Right kidney (tissue), 1 donor: ENCODE measurements around the gene ADCK2.
"Not testable (repeated sequence)": the region's sequence is repeated elsewhere in the genome, so short reads cannot be mapped to it uniquely, and the experiment has no call there.

Source experiments
- DNase-seq: peaks from one replicate; pipeline ENCODE4 v3.0.0-alpha.2; 2016

ADCK2 gene

DNA sequence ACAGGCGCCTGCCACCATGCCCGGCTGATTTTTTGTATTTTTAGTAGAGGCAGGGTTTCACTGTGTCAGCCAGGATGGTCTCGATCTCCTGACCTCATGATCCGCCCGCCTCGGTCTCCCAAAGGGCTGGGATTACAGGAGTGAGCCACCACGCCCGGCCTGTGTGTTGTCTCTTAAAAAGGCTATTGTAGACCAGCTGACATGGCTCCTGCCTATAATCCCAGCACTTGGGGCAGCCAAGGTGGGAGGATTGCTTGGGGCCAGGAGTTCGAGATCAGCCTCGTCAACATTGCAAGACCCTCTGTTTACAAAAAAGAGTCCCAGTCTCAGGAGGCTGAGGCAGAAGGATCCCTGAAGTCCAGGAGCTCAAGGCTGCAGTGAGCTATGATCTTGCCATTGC, 21.1 kb downstream of the ADCK2 start:
- DNase-seq = not testable (repeated sequence)

DNA sequence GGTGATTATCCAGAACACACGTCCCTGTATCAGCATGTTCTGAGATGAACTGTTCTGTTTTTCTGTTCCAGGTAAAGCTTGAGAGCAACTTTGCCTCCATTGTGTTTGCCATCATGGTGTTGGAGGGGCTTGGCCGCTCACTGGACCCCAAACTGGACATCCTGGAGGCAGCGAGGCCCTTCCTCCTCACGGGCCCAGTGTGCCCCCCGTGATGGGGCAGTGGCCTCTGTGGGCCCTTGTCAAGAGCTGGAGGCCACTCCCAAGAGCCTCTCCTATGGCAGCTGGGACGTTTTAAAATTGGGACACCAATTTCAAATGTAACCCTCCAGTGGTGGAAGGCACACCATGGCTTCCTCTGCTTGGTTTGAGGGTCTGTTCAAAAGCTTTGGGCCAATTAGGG, 21.8 kb downstream of the ADCK2 start:
- DNase-seq = no peak

DNA sequence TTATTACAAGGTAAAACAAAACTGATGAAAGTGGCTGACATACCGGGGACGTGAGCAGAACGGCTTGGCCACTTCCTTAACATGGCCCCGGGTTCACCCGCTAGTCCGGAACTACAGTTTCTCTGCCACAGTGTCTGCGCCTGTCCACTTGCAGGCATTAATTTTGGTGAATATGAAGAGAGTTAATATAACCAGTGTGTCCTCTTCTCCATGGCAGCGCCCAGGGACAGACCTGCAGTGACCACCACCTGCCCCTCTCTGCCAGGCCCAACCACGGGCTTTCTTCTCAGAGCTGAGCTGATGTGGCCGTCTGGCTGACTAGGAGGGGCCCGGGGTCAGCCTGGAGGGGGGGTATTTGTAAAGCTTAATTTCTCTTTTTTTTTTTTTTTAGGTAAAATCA, 22.6 kb downstream of the ADCK2 start:
- no peak for DNase-seq

DNA sequence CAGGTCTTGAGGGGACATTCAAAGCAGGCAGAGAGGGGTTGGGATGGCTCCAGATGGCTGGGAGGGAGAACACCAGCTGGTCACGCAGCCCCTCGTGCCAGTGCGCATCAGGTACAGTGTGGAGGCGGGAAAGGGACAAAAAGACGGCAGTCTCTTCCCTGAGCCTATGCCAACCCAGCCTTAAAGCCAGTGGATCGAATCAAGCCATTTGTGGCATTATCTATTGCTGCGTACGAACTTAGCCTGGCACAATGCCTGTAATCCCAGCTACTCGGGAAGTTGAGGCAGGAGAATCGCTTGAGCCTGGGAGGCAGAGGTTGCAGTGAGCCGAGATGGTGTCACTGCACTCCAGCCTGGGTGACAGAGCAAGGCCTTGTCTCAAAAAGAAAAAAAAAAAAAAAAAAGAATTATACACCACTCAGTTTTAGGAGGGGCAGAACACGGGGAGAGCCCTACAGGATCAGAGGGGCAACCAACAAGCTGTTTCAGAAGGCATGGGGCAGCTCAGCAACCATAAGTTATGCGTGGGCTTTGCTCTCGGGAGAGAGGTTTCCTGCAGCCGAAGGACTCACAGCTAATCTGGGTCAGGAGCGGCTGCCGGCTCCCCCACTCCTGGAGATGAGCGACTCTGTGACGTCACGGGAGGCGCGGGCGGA, 23.4 kb downstream of the ADCK2 start:
- peak; percentile 37 for DNase-seq

DNA sequence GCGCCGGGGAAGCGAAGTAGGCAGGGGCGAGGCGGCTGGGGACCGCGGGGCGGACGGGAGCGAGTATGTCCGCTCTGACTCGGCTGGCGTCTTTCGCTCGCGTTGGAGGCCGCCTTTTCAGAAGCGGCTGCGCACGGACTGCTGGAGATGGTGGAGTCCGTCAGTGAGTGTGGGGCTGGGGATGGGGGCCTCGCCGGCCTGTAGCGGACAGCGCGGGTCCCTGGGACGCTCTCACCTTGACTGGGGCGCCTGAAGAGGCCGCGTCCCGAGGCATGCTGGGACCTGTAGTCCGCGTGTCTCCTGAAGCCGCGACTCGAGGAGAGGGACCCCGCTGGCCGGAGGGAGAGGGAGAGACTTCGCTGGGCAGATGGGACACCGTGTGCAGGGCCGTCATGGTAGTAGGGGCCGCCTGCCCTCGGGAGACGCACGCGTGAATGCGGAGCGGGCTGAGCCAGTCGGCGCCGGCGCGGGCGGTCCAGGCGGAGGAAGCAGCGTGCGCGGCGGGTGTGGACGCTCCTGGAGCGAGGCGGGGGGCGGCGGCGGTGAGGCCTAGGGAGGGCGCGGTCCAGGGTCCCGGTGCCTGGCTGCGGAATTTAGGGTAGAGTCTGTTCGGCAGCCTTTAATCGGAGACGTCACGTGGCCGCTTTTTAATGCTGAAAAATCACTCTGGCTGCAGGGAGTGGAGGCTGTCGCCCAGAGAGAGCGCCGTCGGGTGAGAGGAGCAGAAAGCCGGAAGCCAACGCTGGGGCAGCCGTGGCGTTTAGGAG, 24.1 kb downstream of the ADCK2 start, which contains the start of gene NDUFB2:
Gene NDUFB2 (plus strand): TSS at position 29 of the 767 bp plus-strand sequence. CDS start 37 bp downstream, at position 66.
- peak; percentile 100 for DNase-seq

DNA sequence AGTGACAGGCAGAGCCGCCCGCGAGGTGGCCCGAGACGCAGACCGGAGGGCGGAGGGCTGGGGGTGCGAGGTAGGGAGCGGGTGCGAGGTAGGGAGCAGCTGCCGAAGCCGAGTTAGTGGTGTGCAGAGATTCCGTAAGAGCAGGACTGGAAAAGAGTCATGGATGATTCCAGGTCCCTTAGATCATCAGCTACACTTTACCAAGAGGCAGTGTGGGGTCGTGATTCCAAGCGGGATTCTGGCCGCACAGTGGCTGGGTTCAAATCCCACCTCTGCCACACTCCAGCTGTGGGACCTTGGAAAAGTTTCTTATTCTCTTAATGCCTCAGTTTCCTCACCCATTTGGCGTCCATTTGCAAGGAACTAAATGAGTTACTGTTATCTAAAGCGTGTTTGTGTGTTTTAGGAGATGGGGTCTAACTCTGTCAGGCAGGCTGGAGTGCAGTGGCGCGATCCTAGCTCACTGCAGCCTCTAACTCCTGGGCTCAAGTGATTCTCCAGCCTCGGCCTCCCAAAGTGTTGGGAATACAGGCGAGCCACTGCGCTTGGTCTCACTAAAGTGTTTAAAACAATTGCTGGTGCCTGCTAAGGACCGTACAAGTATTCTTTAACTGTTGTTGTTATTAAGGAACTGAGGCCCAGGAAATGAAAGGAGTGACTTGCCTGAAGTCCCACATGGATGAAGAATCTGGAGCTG, 24.9 kb downstream of the ADCK2 start:
- DNase-seq = no peak

DNA sequence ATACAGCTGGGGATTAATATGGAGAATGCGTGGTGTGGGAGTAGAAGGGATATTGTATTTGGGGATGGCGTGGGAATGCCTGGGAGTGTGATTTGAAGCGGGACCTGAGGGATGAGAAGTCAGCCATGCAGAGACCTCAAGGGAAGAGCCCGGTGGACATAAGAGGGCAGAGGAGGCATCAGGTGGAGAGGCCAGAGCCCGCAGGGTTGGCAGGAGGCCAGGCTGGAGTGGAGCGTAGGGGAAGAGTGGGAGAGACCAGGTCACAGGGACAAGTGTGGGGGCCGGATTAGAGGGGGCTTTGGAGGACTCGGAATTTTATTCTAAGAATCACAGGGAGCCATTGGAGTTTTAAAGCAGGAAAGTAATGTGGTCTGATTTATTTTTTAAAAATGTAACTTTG, 25.7 kb downstream of the ADCK2 start:
- no peak for DNase-seq

DNA sequence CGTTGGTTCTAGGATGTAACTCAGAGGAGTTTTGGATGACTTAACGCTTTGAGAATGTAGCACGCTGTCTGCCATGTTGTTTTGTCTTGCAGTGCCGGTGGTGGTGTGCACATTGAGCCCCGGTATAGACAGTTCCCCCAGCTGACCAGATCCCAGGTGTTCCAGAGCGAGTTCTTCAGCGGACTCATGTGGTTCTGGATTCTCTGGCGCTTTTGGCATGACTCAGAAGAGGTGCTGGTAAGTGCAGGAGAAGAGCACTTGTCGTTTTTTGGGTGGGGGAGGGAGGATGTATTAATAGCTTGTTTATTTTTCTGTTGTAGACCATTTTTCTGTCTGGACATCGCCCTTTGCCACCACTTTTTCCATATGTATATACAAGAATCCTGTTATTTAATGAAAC, 30.0 kb downstream of the ADCK2 start:
- DNase-seq = no peak

DNA sequence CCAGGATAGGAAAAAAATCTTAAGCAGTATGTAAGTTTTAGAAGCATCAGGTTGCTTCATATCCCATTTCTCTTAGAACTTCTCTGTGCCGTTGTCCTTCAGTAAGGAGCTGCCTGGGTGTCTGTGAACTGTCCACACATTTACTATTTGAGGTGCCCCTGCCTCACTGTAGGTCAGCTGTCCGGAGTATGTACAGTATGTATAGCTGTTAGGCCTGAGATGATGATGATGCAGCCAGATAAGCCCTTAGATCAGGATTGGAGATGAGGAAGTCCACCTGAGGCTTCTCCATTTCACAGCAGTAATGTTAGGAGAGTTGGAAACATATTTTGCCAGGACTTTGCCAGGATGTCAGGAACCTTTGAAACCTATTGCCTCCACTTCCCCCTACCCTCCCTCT, 31.5 kb downstream of the ADCK2 start:
- no peak for DNase-seq

DNA sequence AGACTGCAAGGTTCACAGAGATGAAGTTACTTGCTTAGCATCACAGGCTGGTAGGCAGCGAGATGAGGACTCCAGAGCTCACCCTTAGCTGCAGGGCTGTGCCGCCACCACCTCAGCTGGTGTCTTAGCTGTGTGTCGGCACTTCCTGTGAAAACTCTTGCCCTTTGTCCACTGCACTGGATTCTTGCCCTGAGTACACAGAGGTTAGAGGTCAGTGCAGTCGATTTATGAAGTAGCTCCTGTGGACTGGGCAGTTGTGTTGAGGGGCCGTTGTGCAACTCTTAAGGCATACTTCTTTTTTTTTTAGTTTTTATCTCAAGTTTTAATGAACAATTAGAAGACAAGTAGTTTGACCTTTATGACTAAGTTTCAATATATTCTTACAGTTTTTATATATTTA, 34.4 kb downstream of the ADCK2 start:
- DNase-seq = no peak

DNA sequence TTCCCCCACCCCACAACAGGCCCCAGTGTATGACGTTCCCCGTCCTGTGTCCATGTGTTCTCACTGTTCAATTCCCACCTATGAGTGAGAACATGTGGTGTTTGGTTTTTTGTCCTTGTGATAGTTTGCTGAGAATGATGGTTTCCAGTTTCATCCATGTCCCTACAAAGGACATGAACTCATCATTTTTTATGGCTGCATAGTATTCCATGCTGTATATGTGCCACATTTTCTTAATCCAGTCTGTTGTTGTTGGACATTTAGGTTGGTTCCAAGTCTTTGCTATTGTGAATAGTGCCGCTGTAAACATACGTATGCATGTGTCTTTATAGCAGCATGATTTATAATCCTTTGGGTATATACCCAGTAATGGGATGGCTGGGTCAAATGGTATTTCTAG, 36.0 kb downstream of the ADCK2 start:
- not testable (repeated sequence) for DNase-seq

DNA sequence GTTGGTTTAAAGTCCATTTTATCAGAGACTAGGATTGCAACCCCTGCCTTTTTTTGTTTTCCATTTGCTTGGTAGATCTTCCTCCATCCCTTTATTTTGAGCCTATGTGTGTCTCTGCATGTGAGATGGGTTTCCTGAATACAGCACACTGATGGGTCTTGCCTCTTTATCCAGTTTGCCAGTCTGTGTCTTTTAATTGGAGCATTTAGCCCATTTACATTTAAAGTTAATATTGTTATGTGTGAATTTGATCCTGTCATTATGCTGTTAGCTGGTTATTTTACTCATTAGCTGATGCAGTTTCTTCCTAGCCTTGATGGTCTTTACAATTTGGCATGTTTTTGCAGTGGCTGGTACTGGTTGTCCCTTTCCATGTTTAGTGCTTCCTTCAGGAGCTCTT, 39.6 kb downstream of the ADCK2 start:
- DNase-seq = not testable (repeated sequence)

DNA sequence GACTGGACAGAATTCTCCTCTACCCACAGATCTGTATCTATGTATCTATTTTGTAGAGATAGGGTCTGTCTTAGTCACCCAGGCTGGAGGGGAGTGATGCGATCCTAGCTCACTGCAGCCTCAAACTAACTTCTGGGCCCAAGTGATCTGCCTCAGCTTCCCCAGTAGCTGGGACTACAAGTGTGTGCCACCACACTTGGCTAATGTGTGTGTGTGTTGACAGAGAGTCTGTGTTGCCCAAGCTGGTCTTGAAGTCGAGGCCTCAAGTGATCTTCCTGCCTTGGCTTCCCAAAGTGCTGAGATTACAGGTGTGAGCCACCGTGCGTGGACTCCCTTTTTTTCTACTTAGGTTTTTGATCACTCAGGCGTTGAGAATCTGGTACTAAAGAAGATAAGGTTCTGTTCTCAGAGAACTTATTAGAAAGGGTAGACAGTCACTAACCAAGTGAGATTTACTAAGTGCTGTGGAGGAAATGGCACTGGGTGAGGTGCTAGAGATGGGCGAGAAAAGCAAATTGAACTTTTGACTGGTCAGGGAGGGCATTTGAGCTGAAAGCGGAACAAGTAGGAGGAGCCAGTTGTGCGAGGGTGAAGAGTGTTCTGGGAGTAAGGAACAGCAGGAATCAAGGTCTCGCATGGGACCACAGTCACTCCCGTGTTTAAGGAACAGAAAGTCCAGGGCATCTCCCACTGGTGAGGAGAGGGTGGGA, 41.7 kb downstream of the ADCK2 start:
- DNase-seq = no peak

DNA sequence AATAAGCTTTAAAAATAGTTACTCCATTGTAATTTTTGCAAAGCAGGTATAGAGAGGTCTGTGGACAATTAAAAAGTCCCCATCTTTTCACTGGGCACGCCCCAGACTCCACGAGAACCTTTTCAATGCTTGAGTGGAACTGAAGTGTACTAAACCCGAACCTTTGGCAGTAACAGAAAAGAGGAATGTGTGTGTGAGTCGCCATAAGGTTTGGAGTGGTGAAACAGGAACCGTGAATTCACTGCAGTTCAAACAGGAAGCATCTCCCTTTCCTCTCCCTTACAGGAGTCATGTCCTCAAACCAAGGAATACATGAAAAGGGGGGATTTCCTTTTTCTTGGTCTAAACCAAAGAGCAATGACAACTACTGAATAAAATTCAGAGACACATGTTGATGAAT, 47.0 kb downstream of the ADCK2 start:
- no peak for DNase-seq

DNA sequence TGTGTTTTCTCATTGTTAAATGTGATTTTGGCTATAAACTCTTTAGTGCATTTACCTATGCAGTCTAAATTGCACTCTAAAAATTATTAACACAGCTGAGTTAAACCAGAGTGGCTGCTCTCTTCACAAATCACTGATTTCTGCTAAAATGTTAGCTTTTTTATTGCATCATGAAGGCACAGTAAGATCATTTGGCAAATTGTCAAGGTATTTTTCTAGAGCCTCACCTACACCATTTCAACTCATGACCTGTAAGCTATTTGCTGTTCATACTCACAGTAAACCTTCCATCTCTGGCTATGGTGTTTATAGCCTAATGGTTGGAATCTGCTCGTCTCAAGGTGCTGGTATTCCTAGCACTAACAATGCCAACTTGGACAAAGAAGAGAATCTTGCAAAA, 49.5 kb downstream of the ADCK2 start:
- DNase-seq = no peak

DNA sequence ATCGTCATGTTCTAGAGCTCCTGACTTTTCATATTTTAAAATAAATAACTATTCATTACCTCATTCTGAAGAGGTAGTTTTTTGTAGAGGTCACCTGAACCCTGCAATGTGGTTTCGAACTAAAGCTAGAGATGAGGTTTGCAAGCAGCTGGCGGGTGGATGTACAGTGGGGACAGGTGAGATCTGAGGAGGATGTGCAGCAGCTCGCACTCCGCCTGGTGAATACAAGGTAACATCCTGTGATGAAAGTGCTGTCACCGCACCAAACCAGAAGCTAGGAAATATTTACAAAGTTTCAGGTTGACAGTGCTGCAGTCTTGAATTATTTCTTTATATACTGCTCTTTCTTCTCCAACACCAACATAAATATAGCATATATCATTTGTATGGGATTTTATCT, 50.3 kb downstream of the ADCK2 start:
- no peak for DNase-seq

DNA sequence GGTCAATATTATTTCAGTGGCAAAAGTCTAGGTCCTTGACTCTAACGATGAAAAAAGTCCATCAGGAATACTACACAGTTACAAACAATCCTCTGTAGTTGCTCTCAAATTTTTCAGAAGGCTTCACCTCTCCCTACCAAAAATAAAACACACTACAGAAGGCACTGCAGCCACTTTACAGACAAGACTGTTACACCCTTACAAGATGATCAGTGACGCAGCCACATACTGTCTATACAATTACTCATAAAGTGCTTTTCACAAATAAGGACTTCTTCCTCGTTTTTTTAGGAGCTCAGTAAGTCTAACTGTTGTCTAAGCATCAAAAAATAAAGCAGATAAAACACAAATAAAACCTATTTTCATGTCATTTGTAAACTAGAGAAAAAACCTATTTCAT, 50.8 kb downstream of the ADCK2 start:
- no peak for DNase-seq

DNA sequence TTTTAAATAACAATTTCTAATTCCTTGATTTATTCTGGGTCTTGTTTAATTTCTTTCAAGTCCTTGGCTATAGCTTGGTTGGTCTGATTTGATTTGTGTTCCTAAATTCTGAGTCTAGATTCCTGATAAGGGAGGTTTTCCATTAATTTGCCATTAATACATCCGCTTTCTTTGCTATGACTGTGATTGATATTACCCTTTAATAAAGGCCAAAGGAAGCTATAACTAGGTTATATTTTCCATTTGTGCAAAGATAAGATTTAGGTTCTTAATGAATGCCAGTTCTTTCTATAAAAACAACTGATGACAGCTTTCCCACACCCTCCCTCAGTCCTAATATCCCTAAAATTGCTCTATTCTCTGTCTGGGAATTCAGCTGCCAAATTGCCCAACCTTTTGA, 52.0 kb downstream of the ADCK2 start:
- DNase-seq = no peak

DNA sequence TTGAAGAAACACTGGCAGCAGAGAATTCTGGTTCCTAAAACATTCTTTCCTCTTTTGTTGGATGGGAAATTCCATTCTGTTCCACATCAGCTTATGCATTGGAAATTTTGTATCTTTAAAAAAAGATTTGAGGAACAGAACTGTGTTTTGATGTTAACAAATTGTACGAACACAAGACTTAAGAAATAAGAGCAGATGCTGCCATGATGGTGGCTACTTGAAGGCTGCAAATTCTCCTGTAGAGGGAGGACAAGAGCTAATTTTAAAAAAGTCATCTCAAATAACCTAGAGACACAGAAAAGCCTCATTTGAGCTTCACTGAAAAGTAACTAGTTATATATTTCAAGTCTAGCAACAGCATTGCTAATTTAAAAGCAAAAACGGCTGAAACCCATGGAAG, 53.5 kb downstream of the ADCK2 start:
- no peak for DNase-seq

DNA sequence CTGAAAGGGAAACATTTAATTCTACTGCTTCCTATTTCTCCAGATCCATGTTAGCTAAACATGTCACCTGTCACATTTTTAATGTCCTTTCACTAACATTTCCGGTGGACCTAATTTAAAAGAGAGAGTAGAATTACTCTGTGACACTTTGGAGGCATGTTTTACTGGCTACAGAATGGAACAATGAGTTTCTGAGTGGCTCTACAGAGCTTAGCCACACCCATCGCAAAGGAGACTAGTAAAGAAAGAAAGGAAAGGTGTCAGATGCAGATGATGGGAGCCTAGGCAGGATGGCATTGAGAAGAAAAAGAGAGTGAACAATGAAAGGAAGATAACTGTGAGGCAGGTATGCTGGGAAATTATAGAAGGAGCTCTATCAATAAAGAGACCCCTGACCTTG, 59.7 kb downstream of the ADCK2 start:
- DNase-seq = no peak

DNA sequence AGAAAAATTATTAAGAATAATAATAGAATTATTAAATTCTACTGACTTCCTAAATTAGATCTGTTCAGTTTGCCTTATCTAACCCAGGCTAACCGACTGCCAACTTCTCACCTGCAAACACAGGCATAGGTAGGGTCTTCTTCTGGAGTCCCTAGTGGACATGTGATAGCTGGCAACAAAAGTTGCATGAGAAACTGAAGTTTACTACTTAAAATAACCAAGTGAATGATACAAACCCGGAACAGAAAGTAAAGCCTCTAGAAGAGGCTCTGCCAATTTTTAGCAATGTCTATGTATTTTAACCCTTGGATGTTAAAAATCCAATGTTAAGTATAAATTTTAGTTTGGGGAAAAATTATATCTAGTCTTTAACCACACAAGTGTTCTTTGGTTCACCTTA, 61.4 kb downstream of the ADCK2 start:
- no peak for DNase-seq

DNA sequence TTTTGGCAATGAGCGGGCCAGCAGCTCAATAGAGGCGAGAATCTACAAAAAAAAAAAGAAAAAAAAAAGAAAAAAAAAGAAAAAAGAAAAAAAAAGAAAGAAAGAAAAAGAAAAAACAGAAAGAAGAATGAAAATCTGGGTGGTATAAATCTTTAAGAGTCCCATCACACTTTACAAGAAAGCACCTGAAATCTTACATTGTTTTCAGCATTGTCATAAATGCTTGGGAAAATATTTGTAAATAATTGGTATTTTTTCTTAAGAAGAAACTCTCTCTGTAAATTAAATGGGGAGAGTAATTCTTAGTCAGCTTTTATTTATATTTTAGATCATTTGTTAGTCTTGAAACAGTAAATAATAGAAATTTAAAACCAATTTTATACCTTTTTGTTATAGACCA, 62.0 kb downstream of the ADCK2 start:
- no peak for DNase-seq

DNA sequence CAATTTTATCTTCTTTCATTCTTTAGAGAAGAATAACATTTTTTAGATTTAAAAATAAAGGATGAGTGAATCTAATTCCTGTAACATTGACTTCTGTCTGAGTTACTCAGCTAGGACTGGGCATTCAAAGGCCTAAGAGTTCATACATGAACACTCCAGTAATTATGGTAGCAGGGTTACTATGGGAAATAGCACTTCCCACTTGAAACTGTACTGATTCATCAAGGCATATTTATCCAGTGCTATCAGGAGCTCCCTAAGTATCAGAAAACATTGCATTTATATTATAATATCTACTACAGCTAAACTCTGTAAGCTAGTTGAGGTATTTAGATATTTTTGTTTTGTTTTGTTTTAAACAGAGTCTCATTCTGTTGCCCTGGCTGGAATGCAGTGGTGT, 65.5 kb downstream of the ADCK2 start:
- DNase-seq = no peak
